Astrocyte of the spinal cord (primary cell): ENCODE results near the gene ST6GALNAC1.
"Not testable (repeated sequence)": the region's sequence is repeated elsewhere in the genome, so short reads cannot be mapped to it uniquely, and the experiment has no call there.

ENCODE experiments used
- DNase-seq: peaks from one replicate; pipeline ENCODE4 v3.0.0; 2011; ENCODE audit warnings: low read depth, low spot score
- H3K4me3 ChIP-seq: 2 replicates; pipeline ENCODE4 v1.5.1; 2011; ENCODE audit warnings: low read depth, mild to moderate bottlenecking, low read length, moderate library complexity
- CTCF ChIP-seq: IDR thresholded peaks from 2 replicates; pipeline ENCODE4 v1.5.1; 2012; ENCODE audit warnings: low read depth, mild to moderate bottlenecking, low read length, inconsistent platforms
- in situ Hi-C: cut with HindIII; loops from 2 replicates; pipeline ENCODE4 v1.10.0; 2017; ENCODE audit warnings: low sequenced_read_pairs

Gene ST6GALNAC1

DNA sequence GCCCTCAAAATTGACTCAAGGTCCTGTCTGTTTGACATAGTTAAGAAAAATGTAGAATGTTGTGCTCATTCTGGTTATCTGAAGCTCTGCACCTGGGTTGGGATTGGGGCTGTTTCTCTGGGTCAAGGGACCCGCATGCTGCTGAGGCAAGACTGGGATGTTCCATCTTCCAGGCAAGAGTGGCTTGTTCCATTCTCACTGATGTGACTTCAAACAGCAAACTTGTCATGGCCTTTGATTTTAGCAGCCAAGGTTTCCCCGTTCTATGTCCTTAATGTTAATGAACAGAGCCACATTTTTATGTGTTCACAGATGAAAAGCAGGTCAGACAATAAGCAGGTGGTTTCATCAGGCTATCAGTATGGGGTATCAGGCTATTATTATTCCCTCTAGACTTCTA is 25.7 kb downstream of the ST6GALNAC1 start:
- in situ Hi-C loops, result no loop called here
- H3K4me3 ChIP-seq, result no peak overlapping the region
- DNase-seq, result no peak
- no peak for TF ChIP-seq CTCF

- in situ Hi-C loops, result no loop called here
Measured at GRCh38 chr17:76614912-76615617, 28.5 kb downstream of the ST6GALNAC1 start.

GRCh38 chr17:76614064-76614759 is 29.3 kb downstream of the ST6GALNAC1 start:
- in situ Hi-C loops, H3K4me3 ChIP-seq, DNase-seq: not testable (repeated sequence)

More at GRCh38 chr17:76614912-76615617, 28.5 kb downstream of the ST6GALNAC1 start:
- no peak for TF ChIP-seq CTCF
- no peak overlapping the region for H3K4me3 ChIP-seq
- no peak for DNase-seq

- DNase-seq, result no peak
- in situ Hi-C loops, result no loop called here
- H3K4me3 ChIP-seq, result no peak overlapping the region
- no peak for TF ChIP-seq CTCF
Measured at GRCh38 chr17:76612977-76613851, 30.3 kb downstream of the ST6GALNAC1 start.

DNA sequence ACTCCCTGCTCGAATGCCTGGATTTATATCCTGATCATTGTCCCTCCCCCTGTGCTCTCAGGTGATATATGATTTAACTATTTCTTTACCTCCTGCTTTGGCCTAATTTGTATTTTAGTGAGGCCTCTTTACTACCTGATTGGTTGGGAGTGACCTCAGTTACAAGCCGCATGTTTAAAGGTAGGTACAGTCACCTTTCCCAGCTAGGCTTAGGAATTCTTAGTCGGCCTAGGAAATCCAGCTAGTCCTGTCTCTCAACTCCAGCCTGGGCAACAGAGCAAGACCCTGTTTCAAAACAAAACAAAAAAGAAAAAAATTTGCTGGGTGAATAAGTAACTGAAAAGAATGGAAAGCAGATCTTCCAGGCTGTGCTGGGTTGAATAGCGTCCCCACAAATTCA is 31.1 kb downstream of the ST6GALNAC1 start:
- H3K4me3 ChIP-seq, result no peak overlapping the region
- in situ Hi-C loops, result no loop called here
- TF ChIP-seq CTCF, result no peak
- no peak for DNase-seq

GRCh38 chr17:76611758-76612157 is 31.8 kb downstream of the ST6GALNAC1 start:
- no peak overlapping the region for H3K4me3 ChIP-seq
- in situ Hi-C loops, result no loop called here
- DNase-seq, result no peak
- TF ChIP-seq CTCF, result no peak

DNA sequence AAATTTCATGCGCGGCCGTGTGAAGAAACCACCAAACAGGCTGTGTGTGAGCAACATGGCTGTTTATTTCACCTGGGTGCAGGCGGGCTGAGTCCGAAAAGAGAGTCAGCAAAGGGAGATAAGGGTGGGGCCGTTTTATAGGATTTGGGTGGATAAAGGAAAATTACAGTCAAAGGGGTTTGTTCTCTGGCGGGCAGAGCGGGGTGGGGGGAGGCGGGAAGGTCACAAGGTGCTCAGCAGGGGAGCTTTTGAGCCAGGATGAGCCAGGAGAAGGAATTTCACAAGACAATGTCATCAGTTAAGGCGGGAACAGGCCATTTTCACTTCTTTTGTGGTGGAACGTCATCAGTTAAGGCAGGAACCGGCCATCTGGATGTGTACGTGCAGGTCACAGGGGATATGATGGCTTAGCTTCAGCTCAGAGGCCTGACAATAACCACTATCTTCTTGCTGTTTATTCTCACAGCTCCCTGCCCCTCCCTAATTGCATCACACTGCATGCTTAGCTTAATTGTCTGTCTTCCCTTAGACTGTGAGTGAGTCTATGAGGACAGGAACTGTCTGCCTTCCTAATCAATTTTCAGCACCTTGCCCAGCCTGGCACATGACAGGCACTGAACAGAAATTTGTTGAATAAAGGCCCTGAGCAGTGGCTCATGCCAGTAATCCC is 32.3 kb downstream of the ST6GALNAC1 start:
- in situ Hi-C loops, DNase-seq, H3K4me3 ChIP-seq: not testable (repeated sequence)

DNA sequence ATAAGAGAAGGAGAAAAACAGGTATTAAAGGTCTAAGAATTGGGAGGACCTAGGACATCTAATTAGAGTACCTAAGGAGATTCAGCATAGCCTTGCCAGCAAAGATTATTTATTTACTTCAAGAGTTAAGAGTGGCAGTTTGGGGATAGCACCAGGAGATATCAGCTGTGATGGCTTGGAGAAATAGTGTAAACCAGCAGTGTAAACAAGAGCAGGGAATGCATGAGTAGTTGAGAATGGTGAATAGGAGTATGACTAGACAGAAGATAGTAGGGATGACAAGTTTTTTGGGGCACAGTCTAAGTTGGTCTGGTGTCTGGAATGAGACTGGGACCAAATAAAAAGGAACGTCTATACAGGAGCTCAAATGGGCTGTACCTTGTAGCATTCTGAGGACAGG is 36.9 kb downstream of the ST6GALNAC1 start:
- in situ Hi-C loops, DNase-seq, H3K4me3 ChIP-seq: not testable (repeated sequence)
